ENCODE measurements around the gene TMPRSS13. TPM values are rescaled to one million over a fixed set of nuclear protein-coding genes. Genes with fewer than 3 reads are reported as not detected.

Gene TMPRSS13
- total RNA-seq, 1 experiment from 2014 or later = 1.1 TPM

DNA sequence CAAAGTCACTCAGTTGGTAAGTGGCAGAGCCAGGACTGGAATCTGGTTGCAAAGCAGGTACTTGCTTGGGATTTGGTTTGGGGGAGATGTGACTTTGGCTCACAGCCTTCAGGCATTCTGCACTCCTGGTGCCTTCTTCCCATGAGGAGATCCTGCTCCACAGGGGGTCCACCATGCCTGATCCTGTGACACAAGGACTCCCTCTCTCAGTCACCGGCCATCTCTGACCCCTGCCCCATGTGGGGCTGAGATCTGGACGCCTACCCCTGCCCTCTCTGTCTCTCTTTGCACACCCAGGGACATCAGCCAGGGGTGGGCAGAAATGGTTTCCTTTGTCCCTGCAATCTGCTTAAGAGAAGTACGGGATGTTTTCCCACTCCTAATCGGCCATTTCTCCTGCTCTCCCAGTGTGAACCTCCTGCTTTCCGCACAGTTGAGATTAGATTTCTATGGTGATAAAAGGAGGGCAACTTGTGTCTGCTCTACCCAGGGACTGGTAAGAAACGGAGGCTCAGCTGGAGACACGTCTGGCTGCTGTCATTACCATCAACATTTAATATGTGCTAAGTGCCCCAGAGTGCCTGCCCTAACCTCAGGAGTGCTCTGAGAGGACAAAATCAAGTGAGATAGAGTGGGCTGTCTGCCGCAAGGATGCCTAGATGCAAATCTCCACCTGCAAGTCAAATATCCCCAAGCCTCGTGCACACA lies 41.6 kb downstream of the TMPRSS13 start:
- in situ Hi-C loops (cut with HindIII; ENCODE audit: low pct_unique_long_range_greater_than_20kb, low sequenced_read_pairs) = no loop called here
- no peak for DNase-seq (ENCODE audit: low read depth, low spot score)

DNA sequence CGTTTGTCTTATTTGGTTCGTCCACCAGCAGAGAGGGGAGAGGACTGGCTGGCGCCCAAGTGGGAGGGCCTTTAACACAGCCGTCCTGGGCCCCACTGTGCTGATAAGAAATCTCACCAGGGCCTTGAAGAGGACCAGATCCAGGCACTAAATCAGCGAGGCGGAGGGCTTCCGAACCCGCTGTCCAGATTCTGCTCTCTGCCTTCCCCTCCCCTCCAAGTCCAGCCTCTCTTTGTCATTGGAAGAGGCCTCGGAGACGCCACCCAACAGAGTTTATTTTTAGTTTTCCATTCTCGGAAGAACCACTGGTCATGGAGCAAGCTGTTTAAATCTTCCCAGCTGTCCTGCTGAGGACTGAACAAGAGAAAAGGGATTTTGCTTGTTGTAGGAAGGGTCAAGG lies 43.4 kb downstream of the TMPRSS13 start:
- DNase-seq (ENCODE audit: low read depth, low spot score) = no peak
- in situ Hi-C loops (cut with HindIII; ENCODE audit: low pct_unique_long_range_greater_than_20kb, low sequenced_read_pairs) = no loop called here

DNA sequence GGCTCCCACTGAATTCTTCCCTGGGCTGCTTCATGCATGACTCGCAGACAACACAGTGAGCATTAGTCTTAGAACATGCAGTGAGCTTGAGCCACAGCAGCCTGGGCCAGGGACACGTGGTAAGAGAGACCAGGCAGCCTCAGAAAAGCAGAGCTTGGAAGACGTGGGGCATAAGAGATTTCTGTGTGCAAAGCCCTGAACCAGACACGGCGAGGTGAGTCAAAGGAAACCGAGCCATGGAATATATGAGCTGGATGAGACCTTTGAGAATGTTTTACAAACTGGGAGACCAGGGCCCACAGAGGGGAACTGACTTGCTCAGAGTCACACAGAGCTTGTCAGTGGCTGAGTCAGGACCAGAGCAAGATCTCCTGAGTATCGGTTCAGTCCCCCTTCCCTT lies 44.2 kb downstream of the TMPRSS13 start:
- in situ Hi-C loops (cut with HindIII; ENCODE audit: low pct_unique_long_range_greater_than_20kb, low sequenced_read_pairs) = no loop called here

DNA sequence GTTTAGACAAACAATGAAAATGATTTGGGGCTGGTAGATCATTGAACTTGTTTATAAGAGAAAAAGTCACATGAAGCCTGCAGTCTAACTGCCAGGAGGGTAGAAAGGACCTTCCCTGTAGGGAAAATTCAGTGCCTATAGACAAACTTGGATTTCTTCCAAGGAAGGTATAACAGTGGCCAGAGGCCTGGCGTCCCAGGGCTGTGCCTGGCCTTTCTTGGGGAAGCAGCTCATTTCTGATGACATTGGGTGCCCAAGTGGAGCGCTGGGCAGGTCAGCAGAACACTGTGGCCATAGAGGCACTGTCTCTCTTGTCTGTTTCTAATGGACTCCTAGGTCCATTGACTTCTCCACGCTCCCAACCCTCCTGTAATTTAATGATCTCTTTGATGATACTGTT lies 46.1 kb downstream of the TMPRSS13 start:
- DNase-seq (ENCODE audit: low read depth, low spot score) = no peak
- in situ Hi-C loops (cut with HindIII; ENCODE audit: low pct_unique_long_range_greater_than_20kb, low sequenced_read_pairs) = no loop called here

More for the DNA sequence above, 44.2 kb downstream of the TMPRSS13 start:
- no peak for DNase-seq (ENCODE audit: low read depth, low spot score)

DNA sequence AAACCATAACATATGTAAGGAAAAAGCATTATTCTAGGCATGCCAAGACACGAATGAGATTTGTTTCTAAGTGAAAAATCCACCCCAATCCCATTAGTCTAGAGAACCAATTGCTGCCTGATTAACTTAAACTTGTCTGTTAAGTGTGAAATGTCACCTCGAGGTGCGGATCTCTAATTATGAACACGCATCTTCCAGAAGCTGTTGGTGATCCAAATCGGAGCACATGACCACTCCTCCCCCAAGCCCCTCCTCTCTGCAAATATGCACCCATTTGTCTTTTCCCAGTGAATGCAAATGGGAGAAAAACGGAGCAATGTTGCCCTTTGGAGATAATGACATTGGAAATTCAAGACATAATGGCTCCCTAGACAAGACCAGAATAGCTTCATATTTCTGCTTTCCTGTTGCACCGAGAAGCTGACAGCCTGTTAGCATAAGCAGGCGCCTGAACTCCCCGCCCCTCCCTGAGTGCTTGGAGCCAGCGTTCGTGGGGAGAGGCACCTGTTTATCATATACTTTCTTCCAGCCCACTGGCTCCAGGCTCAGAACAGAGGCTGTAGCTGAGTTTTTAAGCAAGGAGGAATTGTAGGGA lies 46.8 kb downstream of the TMPRSS13 start:
- in situ Hi-C loops (cut with HindIII; ENCODE audit: low pct_unique_long_range_greater_than_20kb, low sequenced_read_pairs) = no loop called here
- no peak for DNase-seq (ENCODE audit: low read depth, low spot score)

DNA sequence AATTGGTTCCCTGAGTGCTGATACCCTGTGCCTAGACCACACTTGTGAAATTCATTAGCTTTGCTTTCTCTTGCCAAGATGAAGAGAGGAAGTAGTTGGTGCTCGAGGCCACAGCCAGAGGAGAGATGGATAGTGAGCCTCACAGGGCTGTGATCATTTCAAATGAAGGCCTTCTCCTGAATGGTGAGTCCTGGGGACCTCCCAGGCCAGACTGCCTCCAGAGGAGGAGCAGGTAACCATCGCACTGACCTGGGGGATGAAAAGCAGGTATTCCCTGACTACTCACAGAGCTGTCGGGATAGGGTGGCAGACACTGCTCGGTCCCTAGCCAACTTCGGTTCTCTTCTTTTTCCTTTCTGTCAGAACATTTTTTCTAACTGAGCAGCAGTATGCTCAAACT lies 48.0 kb downstream of the TMPRSS13 start:
- in situ Hi-C loops (cut with HindIII; ENCODE audit: low pct_unique_long_range_greater_than_20kb, low sequenced_read_pairs) = no loop called here
- no peak for DNase-seq (ENCODE audit: low read depth, low spot score)

DNA sequence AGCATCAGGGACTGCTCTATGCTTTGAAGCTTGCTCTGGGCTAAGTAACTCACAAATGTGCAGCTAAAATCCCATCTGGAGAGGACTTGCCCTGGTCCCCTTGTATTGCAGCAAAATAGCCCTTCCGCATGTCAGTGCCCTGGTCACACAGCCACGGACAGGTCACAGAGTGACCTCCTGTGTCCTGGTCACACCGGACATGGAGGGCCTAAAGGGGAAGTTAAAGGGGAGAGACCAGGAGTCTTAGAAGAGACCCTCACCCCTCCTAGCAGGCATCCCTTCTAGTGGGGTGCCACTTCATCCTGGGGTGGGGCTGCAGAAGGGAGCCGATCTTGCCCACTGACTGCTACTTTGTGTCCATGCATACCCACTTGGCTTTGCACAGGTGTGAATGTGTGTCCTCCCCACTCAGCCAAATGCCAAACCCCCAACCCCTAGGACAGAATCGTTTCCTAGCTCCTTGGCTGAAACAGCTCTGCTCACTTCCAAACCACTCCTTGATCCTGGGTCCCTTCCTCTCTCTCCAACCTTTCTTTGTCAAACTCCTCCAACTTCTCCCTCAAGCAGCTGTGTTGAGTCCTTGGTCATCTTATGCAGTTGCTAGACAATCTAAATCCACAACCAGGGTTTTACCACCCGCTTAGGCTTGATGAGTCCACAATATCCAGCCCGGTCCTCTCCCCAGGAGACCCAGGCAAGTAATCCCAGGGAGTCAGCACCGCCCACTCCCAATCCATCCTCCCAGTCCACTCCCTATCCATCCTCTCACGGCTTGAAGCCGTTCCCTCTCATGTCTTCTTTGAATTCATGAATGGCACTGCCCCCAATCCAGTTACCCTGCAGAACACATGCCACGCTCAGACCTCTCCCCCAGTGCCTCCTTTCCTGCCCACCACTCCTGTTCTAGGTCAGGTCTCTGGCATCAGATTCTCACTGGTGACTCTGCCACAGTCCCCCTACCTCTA lies 49.4 kb downstream of the TMPRSS13 start:
- in situ Hi-C loops (cut with HindIII; ENCODE audit: low pct_unique_long_range_greater_than_20kb, low sequenced_read_pairs) = no loop called here
- no peak for DNase-seq (ENCODE audit: low read depth, low spot score)

DNA sequence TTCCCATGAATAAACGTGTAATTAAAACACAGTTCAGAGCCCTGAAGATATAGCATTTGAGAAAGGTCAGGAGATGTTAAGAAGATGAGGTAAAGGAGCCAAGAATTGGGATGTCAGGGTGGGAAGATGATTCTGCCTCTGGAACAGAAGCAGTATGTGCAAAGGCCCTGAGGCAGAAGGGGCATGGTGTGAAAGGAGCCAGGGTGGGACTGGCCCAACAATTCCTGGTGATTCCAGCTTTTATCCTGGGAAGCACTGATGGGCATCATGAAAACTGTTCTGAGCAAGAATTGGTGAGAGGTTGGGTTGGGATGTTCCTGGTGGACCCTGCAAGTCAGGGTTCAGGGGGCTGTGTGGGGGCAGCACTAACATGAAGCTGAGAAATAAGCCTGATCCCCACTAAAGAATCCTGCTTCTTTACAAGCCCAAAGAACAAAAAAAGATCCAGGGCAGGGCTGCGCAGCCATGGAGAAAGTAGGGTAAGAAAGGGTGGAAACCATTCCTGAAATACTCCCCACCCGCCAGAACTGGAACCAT lies 50.2 kb downstream of the TMPRSS13 start:
- no peak for DNase-seq (ENCODE audit: low read depth, low spot score)
- in situ Hi-C loops (cut with HindIII; ENCODE audit: low pct_unique_long_range_greater_than_20kb, low sequenced_read_pairs) = no loop called here

DNA sequence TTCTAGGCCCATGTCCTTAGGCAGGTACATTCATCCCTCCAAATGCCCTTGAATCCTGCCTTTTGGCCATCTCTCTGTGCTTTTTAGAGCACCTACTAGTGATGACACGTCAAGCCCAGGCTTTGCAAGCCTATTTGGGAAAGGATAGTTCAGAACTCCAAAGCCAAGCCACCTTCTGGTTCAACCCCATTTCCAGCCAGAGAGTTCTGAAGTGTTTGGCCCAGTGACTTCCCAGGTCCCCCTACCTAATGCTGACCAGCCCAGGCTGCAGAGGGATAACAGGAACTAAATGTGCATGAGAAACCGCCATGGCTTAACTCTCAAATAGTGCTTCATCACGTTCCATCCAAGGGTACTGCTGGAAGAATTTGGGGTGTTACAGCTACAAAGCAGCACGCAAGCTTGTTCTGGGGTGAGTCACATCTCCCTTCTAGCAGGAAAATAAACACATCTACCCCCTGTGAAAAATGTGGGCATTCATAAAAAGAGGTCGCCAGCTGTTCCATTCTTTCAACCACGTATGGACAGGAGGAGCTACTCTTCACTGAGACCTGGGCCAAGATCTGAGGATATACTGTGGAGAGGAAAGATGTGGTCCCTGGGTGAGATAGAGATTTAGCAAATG lies 50.8 kb downstream of the TMPRSS13 start:
- no peak for DNase-seq (ENCODE audit: low read depth, low spot score)
- in situ Hi-C loops (cut with HindIII; ENCODE audit: low pct_unique_long_range_greater_than_20kb, low sequenced_read_pairs) = no loop called here

DNA sequence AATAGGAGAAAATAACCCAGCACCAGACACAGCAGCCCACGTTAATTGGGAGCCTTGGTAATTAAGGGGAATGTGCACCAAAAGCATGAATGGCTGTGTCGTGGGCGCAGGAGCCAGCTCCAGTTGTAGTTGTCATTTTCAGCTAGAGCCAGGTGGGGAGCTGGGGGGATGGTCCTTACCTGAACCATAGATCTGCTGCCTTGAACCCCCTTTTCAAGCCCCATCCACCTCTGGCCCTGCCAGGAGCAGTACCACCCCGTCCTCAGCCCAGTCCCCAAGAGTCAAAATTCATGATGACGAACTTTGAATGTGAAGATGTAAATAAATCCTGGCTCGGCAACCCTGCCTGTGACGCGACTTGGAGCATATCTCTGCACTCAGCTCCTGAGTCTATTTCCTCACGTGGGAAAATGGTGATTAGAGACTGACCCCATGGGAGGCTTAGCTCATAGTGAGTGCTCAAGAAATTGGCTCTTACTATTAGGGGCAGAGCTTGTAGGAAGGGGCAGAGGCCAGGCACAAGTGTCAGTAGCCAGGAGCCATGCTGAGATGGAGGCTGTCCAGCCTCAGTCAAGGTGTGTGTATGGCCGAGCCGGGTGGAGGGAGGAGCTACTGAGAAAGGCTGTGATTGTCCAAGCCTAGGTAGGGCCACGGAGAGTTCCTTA lies 52.0 kb downstream of the TMPRSS13 start:
- DNase-seq (ENCODE audit: low read depth, low spot score) = no peak
- in situ Hi-C loops (cut with HindIII; ENCODE audit: low pct_unique_long_range_greater_than_20kb, low sequenced_read_pairs) = no loop called here

DNA sequence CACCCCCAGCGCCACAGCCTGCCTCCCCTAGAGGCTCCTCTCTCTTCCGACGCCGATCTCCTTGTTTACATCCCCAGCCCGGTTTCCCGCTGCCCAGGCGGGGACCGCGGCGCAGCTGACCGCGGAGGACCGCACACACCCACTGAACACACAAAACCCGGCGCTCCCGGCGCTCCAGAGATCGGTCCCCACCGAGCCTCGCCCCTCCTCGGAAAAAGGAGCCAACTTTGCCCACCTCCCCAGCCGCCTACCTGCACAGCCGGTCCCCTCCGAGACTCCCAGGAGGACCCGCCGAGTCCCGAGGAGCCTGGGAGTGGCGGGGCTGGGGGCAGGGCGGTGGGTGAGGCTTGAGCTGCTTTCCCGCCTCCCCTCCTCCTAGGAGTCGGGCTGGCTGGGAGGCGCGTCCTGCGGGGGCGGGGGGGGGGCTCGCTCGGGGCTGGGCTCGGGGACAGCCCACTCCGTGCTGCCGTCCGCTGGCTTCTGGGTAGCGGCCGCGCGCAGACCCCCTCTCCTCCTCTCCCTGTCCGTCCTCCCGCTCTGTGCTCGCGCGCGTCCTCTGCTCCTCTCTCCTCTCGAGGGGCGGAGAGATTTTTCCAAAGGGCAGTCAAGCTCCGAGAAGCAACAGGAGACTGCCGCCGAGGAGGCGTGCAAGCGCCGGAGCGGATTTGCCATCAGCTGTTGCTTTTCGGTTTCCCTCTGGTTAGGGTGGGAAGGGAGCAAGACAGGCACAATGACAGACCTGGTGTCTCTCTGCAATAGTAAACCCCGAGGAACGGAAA lies 52.7 kb downstream of the TMPRSS13 start, which contains the start of gene FXYD6:
Gene FXYD6, minus strand, starts transcription at position 318 of the 779 bp plus-strand sequence. CDS start 33,882 bp downstream, outside the sequence.
- in situ Hi-C loops (cut with HindIII; ENCODE audit: low pct_unique_long_range_greater_than_20kb, low sequenced_read_pairs) = no loop called here
- peak; percentile 5 for DNase-seq (ENCODE audit: low read depth, low spot score)

DNA sequence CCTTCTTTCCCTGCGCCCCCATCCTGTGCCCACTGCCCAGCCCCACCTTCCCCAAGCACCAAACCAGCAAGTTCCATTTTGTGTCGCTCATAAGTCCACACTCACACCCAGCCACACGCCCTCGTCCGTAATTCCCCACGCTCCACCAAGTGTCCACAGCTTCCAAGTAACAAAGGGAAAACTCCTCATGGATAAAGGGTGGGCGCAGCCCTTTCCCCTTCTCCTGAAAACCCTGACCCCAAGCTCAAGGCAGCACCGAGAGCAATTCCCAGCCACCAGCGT lies 53.2 kb downstream of the TMPRSS13 start:
- DNase-seq (ENCODE audit: low read depth, low spot score) = no peak
- in situ Hi-C loops (cut with HindIII; ENCODE audit: low pct_unique_long_range_greater_than_20kb, low sequenced_read_pairs) = no loop called here

DNA sequence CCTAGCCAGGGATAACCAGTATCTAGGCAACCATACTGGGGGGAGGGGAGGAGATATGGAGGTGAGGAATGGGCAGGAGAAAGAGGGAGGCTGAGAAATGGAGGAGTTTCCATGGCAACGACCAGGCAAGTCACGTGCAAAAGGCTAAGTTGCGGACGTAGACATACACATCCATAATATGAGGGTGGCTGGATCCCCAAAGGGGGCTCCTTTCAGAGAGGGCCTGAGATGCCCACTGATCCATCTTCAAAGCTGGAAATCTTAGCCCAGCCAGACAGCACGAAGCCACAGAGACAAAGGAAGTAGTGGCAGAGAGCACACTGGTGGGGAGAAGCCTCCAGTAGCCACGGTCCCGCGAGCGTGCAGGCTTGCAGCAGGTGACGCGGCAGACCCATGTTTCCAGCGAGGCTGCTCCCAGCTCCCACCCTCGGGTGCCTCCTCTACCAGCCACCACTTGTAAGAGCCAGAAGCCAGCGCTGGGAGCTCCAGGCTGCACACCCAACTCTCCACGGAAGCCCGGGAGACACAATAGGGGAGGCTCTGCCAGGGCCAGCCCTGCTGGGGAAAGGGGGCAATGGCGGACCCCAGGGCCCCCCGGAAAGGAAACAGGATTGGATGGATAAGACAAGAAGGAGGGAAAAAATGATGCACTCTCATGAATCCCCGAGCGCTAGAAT lies 53.7 kb downstream of the TMPRSS13 start:
- in situ Hi-C loops (cut with HindIII; ENCODE audit: low pct_unique_long_range_greater_than_20kb, low sequenced_read_pairs) = no loop called here
- no peak for DNase-seq (ENCODE audit: low read depth, low spot score)

DNA sequence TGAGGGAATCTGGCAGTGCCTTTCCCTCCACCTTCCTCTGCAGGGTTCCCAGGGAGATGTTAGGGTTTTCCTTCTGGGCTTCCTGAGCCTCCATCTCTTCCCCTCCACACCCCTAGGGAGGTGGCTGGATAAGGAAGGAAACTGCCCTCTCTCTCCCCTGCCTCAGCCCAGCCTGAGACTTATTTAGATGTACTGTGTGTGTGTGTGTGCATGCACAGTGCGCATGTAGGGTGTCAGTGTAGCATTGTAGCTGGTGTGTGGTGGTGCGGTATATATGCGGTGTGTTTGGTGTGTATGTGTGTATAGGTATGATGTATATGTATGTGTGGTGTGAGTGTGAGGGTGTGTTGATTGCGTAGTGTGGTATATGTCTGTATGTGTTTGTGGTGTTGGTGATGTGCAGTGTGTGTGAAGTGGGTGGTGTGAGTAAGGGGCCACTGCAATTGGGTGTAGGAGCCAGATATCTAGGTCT lies 54.3 kb downstream of the TMPRSS13 start:
- DNase-seq (ENCODE audit: low read depth, low spot score) = no peak

DNA sequence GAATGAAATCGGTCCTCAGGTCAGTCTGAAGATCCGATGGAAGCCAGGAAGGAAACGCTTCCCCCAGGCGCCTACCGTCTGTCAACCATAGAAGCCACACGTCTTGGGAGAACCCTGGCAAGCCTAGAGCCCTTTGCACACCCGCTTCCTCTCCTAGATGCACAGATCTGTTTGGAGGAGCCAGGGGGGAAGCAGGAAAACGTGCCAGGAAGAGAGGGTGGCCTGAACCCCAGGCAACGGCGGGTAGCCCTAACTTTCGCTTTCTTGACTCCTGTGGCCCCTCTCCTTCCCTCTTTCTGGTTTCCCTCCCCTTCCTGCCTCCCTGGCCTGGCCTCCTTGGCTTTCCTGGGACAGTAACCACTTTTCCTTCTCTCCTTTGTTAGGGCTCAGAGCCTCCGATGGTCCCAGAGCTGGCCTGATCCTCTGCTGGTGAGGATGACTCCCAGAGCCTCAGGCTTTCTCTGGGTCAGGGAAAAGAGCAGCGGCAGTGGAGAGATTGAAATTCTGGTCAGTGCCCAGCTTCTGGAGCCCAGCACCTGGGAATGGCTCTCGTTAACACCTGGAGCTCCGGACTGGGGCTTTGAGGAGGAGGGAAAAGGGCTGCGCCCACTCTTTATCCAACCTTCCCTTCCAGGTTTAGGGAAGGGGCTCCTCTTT lies 54.8 kb downstream of the TMPRSS13 start:
- DNase-seq (ENCODE audit: low read depth, low spot score) = no peak
- in situ Hi-C loops (cut with HindIII; ENCODE audit: low pct_unique_long_range_greater_than_20kb, low sequenced_read_pairs) = no loop called here

More for the DNA sequence above, 54.3 kb downstream of the TMPRSS13 start:
- in situ Hi-C loops (cut with HindIII; ENCODE audit: low pct_unique_long_range_greater_than_20kb, low sequenced_read_pairs) = no loop called here

DNA sequence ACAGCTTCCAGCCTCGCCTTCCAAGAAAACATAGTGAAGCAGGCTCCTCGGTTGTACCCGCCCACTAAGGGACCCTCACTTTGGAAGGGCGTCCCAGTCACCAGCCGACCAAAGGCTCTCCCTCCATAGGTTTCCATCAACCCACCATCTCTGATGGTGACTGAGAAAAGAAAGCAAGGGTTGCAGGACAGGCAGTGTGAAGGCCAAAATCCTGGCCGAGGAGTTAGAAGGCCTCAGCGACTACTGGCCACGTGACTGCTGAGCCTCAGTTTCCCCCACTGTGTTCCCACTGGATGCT lies 55.4 kb downstream of the TMPRSS13 start:
- no peak for DNase-seq (ENCODE audit: low read depth, low spot score)
- in situ Hi-C loops (cut with HindIII; ENCODE audit: low pct_unique_long_range_greater_than_20kb, low sequenced_read_pairs) = no loop called here
